Left renal cortex interstitium (tissue), 4 donors: Measurements from ENCODE around the gene DEFB124. TPM values are rescaled to one million over a fixed set of nuclear protein-coding genes. Genes with fewer than 3 reads are reported as not detected.
"Not testable (repeated sequence)": the region's sequence is repeated elsewhere in the genome, so short reads cannot be mapped to it uniquely, and the experiment has no call there.

ENCODE experiments used
- DNase-seq, 4 donors: peaks; one replicate each; pipeline ENCODE4 v3.0.0-alpha.2; 2013; ENCODE audit warnings: low read depth in 4 of 4, low spot score in 2 of 4, missing footprints in 1 of 4
- polyA plus RNA-seq, 4 donors: library from polyadenylated mRNA; unstranded; fragments of 120-200 nt; gene quantifications; one replicate each; pipeline ENCODE4 v1.2.1, GENCODE V29; 2013; ENCODE audit not compliant: insufficient read length in 4 of 4

Gene DEFB124
- polyA plus RNA-seq, 4 donors = 0.19 to 0.37 TPM; not detected in 2

- DNase-seq = no peak
Measured at GRCh38 chr20:31430568-31431115, 44.3 kb downstream of the DEFB124 start.

DNA sequence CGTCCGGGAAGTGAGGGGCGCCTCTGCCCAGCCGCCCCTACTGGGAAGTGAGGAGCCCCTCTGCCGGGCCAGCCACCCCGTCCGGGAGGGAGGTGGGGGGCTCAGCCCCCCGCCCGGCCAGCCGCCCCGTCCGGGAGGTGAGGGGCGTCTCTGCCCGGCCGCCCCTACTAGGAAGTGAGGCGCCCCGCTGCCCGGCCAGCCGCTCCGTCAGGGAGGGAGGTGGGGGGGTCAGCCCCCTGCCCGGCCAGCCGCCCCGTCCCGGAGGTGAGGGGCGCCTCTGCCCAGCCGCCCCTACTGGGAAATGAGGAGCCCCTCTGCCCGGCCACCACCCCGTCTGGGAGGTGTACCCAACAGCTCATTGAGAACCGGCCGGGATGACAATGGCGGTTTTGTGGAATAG lies 47.4 kb downstream of the DEFB124 start:
- not testable (repeated sequence) for DNase-seq

DNA sequence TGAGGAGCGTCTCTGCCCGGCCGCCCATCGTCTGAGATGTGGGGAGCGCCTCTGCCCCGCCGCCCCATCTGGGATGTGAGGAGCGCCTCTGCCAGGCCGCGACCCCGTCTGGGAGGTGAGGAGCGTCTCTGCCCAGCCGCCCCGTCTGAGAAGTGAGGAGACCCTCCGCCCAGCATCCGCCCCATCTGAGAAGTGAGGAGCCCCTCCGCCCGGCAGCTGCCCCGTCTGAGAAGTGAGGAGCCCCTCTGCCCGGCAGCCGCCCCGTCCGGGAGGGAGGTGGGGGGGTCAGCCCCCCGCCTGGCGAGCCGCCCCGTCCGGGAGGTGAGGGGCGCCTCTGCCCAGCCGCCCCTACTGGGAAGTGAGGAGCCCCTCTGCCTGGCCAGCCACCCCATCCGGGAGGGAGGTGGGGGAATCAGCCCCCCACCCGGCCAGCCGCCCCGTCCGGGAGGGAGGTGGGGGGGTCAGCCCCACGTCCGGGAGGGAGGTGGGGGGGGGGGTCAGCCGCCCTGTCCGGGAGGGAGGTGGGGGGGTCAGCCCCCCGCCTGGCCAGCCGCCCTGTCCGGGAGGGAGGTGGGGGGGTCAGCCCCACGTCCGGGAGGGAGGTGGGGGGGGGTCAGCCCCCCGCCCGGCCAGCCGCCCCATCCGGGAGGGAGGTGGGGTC lies 47.9 kb downstream of the DEFB124 start:
- not testable (repeated sequence) for DNase-seq

DNA sequence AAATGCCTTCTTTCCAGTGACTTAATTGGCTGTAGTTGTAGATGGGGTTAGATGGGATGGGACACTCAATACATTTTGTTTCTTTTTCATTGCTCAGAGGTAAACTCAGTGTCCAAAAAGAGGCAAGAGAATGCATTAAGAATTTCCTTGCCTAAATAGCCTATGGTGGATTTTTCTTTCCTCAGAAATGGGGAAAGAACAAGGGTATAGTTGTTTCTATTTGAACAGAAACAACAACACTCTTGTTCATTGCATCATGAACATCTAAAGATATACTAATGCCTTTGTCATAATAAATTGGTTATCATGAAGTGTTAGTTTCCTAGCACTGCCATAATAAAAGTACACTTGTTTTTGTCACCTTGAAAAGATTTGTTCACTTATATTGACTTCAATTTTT lies 49.1 kb downstream of the DEFB124 start:
- no peak for DNase-seq

GRCh38 chr20:31418307-31418706 lies 56.6 kb downstream of the DEFB124 start:
- no peak for DNase-seq

DNA sequence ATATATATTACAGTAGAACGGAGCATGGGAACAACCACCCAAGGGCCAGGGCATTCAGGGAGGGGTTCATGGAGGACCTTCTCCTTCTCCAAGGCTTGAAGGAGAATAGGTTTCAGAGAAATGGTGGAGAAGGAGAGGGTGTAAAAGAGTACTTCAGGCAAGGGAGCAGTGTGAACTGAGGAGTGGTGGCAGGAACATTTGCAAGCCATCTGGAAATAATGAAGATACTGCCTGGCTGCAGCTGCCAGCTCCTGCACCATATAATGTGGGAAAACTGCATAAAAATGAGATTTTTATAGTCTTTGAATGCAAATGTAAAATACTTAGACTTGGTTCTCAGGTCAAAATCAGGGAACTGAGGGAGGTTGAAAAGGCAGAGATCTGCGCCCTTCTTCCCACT lies 59.3 kb downstream of the DEFB124 start:
- DNase-seq = no peak

Other genes starting within 250 kb of the DEFB124 start
- gene DEFB115, start 217.5 kb downstream of the DEFB124 start, polyA plus RNA-seq = not detected
- gene DEFB116, start 166.5 kb downstream of the DEFB124 start, polyA plus RNA-seq = not detected
- gene DEFB118, start 106.5 kb downstream of the DEFB124 start, polyA plus RNA-seq = not detected
- not detected for gene DEFB119, start 84.5 kb downstream of the DEFB124 start, polyA plus RNA-seq
- gene DEFB121, start 68.9 kb downstream of the DEFB124 start, polyA plus RNA-seq = not detected
- not detected for gene DEFB123, start 34.5 kb downstream of the DEFB124 start, polyA plus RNA-seq
- under 1 TPM; 0.42 to 0.91 (median 0.69) TPM for gene REM1, start 161 bp upstream of the DEFB124 start, polyA plus RNA-seq
- gene HM13, start 39.3 kb upstream of the DEFB124 start, polyA plus RNA-seq = 100 to 1,000 TPM; 136 to 161 (median 136) TPM
- gene ID1, start 130.2 kb upstream of the DEFB124 start, polyA plus RNA-seq = 100 to 1,000 TPM; 159 to 263 (median 204) TPM
- gene COX4I2, start 162.8 kb upstream of the DEFB124 start, polyA plus RNA-seq = 1 to 10 TPM; 1.8 to 3.0 (median 2.4) TPM
- 10 to 100 TPM; 71.6 to 95.8 (median 79.7) TPM for gene BCL2L1, start 247.7 kb upstream of the DEFB124 start, polyA plus RNA-seq